GM21528 (cell line): ENCODE data around the gene NEFH.

ENCODE experiments used
- ATAC-seq: cut with Tn5 transposase; IDR thresholded peaks from one replicate; pipeline ENCODE4 v1.9.1; 2021; ENCODE audit warnings: mild to moderate bottlenecking, moderate library complexity; ENCODE audit not compliant: unreplicated experiment, low FRiP score

Gene NEFH

GRCh38 chr22:29539105-29539504 lies 59.1 kb downstream of the NEFH start:
- ATAC-seq, result no peak
